GM12873 (cell line): ENCODE results near the gene CLEC10A.

ENCODE experiments used
- TF ChIP-seq, protein P1 (sequence below): IDR thresholded peaks from 2 replicates; pipeline ENCODE4 v1.5.1; 2012; ENCODE audit warnings: low read depth, mild to moderate bottlenecking, moderate library complexity, low read length, control low read depth; ENCODE audit not compliant: insufficient read depth; ENCODE audit errors: missing control alignments

CLEC10A gene, protein sequence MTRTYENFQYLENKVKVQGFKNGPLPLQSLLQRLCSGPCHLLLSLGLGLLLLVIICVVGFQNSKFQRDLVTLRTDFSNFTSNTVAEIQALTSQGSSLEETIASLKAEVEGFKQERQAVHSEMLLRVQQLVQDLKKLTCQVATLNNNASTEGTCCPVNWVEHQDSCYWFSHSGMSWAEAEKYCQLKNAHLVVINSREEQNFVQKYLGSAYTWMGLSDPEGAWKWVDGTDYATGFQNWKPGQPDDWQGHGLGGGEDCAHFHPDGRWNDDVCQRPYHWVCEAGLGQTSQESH

DNA sequence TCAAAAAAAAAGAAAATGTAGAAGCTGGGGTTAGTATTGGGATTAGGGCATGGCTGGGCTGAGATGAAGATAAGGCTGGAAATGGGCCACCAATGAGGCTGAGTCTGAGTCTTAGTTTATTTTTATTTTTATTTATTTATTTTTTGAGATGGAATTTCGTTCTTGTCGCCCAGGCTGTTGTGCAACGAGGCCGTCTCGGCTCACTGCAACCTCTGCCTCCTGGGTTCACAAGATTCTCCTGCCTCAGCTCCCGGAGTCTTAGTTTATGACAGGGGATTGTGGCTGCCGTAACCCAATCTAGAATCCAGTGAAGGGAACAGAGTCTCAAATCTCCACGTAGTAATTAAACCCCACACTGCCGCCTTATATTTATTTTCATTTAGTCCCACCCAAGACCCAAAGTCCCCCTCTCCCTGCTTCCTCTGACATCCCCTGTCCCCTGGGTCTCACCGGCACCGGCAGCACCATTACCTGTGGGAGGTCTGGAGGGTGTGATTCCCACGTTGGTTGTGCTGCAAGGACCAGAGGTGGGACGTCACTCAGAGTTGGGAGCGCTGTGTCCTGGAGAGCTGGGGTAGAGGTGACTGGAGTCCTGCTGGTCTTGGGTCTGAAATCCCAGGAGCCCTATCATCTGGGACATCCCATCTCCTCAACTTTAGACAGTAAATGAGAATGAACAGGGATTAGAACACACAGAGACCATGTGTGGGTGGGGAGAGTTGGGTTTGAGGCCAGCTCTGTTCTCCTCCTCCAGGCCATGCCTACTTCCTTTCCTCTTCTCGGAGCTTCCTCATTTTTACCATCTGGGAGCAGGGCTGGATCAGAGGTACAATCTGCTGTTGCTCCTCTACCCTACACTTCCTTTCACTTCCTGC is at the start of gene CLEC10A:
CLEC10A (minus strand) TSS at position 671 of the 875 bp plus-strand sequence. CDS start 1,439 bp downstream, outside the sequence.
- TF ChIP-seq, protein P1, sequence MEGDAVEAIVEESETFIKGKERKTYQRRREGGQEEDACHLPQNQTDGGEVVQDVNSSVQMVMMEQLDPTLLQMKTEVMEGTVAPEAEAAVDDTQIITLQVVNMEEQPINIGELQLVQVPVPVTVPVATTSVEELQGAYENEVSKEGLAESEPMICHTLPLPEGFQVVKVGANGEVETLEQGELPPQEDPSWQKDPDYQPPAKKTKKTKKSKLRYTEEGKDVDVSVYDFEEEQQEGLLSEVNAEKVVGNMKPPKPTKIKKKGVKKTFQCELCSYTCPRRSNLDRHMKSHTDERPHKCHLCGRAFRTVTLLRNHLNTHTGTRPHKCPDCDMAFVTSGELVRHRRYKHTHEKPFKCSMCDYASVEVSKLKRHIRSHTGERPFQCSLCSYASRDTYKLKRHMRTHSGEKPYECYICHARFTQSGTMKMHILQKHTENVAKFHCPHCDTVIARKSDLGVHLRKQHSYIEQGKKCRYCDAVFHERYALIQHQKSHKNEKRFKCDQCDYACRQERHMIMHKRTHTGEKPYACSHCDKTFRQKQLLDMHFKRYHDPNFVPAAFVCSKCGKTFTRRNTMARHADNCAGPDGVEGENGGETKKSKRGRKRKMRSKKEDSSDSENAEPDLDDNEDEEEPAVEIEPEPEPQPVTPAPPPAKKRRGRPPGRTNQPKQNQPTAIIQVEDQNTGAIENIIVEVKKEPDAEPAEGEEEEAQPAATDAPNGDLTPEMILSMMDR, result no peak

DNA sequence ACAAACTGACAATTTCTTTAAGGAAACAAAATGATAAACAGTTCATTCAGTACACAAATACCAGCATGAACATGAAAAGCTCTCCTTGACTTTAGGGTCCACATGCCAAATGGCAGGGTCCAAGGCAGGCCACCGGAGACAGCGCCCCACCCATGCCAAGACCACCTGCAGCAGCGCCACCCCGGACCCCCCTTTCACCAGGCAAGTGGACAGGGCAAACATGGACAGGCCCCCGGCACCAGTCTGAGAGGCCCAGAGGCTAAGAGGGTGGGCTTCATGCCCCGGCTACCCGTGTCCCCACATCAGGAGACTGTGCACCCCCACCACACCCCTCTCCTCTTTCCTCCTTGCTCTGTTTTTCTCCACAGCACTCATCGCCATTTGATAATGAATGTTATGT is 49.3 kb upstream of the CLEC10A start:
- TF ChIP-seq, protein P1, result no peak

DNA sequence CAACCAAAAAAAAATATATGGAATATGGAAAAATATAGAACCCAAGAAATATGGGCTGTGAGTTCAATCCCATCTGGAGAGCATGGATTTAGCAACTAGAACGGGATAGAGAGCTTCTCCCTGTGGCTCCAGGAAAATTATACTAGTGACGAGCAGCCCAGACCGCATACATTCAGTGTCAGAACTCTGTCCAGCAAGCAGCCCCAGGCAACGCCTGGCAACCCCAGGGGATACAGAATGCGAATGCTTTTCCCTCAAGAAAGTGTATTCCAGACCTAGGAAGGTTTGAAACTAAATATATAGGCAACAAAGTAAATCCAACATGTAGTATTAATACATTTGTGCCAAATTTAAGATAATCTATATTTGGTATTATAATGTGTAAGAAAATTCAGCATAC is 48.1 kb upstream of the CLEC10A start:
- TF ChIP-seq, protein P1, result no peak

DNA sequence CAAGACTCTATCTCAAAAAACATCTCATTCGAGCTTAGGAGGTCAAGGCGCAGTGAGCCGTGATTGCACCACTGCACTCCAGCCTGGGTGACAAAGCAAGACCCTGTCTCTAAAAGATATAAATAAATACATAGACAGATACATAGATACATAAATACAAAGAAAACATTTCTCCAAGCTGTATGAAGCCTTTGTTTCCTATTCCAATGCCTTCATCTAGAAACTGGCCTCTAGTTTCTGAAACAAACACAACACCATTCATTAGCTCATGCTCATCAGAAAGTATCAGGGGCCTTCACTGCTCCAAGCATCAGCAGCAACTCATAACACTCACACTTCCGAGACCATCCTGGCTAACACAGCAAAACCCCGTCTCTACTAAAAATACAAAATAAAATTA is 44.9 kb upstream of the CLEC10A start:
- TF ChIP-seq, protein P1, result no peak

DNA sequence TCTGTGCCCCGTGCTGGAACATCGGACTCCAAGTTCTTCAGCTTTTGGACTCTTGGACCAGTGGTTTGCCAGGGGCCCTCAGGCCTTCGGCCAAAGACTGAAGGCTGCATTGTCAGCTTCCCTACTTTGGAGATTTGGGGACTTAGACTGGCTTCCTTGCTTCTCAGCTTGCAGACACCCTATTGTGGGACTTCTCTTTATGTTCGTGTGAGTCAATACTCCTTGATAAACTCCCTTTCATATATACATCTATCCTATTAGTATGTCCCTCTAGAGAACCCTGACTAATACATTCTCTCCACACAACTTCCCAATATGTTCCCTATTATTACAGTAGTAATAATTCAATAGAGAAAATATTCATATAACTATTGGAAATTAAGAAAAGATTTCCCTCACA is 43.8 kb upstream of the CLEC10A start:
- TF ChIP-seq, protein P1, result no peak

DNA sequence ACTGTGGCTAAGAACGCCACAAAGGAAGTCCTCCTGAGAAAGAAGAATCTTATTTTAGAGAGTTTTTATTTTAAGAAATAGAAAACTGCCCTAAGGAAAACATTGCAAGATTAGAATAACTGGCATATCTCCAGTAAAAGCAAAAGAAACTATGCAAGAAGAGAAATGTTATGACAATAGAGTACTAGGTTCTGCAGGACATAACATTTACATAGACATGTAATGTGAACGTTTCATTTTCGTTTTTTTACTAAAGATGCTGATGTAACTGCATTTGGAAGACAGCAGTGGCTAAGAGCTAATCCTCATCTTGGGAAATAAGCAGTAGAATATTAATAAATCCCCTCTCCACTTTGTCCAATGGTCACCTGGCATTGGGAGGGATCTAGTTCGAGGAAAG is 42.3 kb upstream of the CLEC10A start:
- TF ChIP-seq, protein P1, result no peak

DNA sequence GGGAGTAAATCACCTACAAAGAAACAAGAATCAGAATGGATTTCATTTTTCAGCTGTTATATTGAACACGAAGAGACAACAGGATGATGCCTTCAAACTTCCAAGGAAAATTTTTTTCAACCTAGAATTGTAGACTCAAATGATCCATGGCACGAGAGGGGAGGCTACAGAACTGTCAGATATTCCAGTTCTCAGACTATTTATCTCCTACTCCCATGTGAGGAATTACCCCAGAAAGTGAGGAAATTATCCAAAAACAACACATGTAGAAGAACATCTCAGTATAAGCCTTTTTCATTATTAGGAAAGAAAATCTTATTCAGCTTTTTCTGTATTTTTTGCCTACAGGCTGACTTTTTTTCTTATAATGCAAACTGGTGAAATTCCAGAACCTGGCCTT is 40.1 kb upstream of the CLEC10A start:
- TF ChIP-seq, protein P1, result no peak
